Gastrocnemius medialis (tissue), 4 donors: Measurements from ENCODE around the gene TMEM222. TPM values are rescaled to one million over a fixed set of nuclear protein-coding genes. Genes with fewer than 3 reads are reported as not detected.

ENCODE experiments used
- ATAC-seq, 2 donors: fragments of 150-250 bp; one replicate each; pipeline ENCODE4 v1.9.1; 2016
- DNase-seq, 2 donors: peaks; one replicate each; pipeline ENCODE4 v3.0.0-alpha.2; 2019
- H3K27ac ChIP-seq, 4 donors: fragments of 200-600 bp; sonication (generic); 1 replicate in 1 of 4; 2 replicates in 3 of 4; pipeline ENCODE4 v1.5.1; 2016 to 2018; ENCODE audit warnings: mild to moderate bottlenecking in 2 of 4, moderate library complexity in 1 of 4
- H3K27me3 ChIP-seq, 3 donors: fragments of 200-600 bp; sonication (generic) in 2 of 3; 1 replicate in 1 of 3; 2 replicates in 2 of 3; pipeline versions ENCODE4 v1.5.1 to v1.6.0; 2016 to 2019; ENCODE audit warnings: mild to moderate bottlenecking in 1 of 3, moderate library complexity in 1 of 3
- H3K36me3 ChIP-seq, 2 donors: fragments of 200-600 bp; sonication (generic) in 1 of 2; one replicate each; pipeline ENCODE4 v1.5.1; 2017 to 2018
- H3K4me1 ChIP-seq, 2 donors: fragments of 200-600 bp; sonication (generic) in 1 of 2; one replicate each; pipeline ENCODE4 v1.5.1; 2016 to 2017; ENCODE audit warnings: mild to moderate bottlenecking in 2 of 2
- H3K4me3 ChIP-seq, 4 donors: fragments of 200-600 bp; sonication (generic) in 3 of 4; 1 replicate in 1 of 4; 2 replicates in 3 of 4; pipeline ENCODE4 v1.5.1; 2016 to 2019; ENCODE audit warnings: mild to moderate bottlenecking in 2 of 4
- H3K9me3 ChIP-seq, 3 donors: fragments of 200-600 bp; sonication (generic) in 2 of 3; 1 replicate in 1 of 3; 2 replicates in 2 of 3; pipeline ENCODE4 v1.5.1; 2016 to 2019
- POLR2A ChIP-seq, 2 donors: fragments of 450-650 bp; IDR thresholded peaks; one replicate each; pipeline ENCODE4 v1.6.1; 2017; ENCODE audit warnings: antibody characterized with exemption in 2 of 2, mild to moderate bottlenecking in 2 of 2, moderate library complexity in 2 of 2
- in situ Hi-C, 4 donors: fragments of 200-750 bp; cut with MboI; loops; one replicate each; pipeline versions ENCODE4 v1.15.0 to v1.8.0; 2017; ENCODE audit warnings: low sequenced_read_pairs in 4 of 4
- intact Hi-C: fragments of 100-400 bp; cut with DNase I; formaldehyde crosslinking; loops from one replicate; pipeline ENCODE4 v1.15.1; 2023; ENCODE audit warnings: low total_unique reads
- total RNA-seq, 4 donors: library from RNA; depleted of rRNA; stranded (reverse); fragments of >200 nt; gene quantifications; one replicate each; pipeline versions ENCODE4 v1.1.0 to v1.2.3, GENCODE V29; 2016
- TF ChIP-seq, protein P1 (sequence below), 5 experiments: fragments of 450-650 bp in 3 of 5; fragments of 200-600 bp in 2 of 5; sonication (generic) in 2 of 5; IDR thresholded peaks in 4 of 5; conservative IDR thresholded peaks in 1 of 5; 1 replicate in 4 of 5; 2 replicates in 1 of 5; pipeline ENCODE4 v1.5.1; 2016 to 2019; ENCODE audit warnings: antibody characterized with exemption in 5 of 5, mild to moderate bottlenecking in 3 of 5, moderate library complexity in 3 of 5

The TMEM222 gene
- total RNA-seq, 4 donors from 2014 or later: 16.5 to 21.9 (median 17.8) TPM

DNA sequence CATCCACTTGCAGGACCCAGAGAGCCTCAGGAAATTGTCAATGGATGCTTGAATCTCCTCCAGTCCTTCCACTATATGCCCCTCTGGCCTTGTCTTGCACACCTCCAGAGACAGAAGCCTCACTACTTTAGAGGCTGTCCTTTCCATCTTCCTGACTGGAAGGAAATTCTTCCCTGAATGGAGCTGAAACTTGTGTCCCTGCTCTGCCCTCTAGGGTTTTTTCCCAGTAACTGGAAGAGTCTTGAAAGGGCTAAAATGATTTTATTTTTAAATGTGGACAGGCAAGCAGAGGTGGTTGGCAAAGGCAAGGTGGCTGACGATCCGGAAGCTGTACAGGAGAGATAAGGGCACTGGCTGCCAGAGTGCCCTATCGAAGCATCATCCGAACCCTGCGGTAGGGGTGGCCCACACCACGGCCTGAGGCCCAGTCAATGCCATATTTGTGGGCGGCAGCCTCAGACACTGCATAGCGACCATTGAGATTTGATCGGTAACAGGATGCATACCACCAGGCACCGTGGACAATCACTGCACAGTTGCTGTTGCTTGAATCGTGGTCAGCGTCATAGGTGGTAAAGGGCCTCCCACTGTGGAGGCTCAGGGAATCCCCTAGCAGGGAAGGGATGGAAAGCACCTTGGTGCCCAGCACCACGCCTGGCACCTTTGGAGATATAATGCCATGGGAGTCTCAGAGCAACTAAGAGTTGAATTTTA is 47.1 kb downstream of the TMEM222 start:
- intact Hi-C loops (no loop called here), in situ Hi-C loops (no loop called here)
- Histone ChIP-seq H3K4me3 (no peak overlapping the region), H3K4me1 (peaks cover 22 to 23% of the 10 kb centered on the region in 2 donors), H3K27ac (peak overlapping the region in 1 of 4 donors; percentile 8), H3K36me3 (no peaks in the 10 kb centered on the region), H3K9me3 (no peaks in the 10 kb centered on the region), H3K27me3 (no peaks in the 10 kb centered on the region)
- ATAC-seq (no peak), DNase-seq (no peak)
- no peak for TF ChIP-seq POLR2A (IDR thresholded peaks at IDR 0.05)
- TF ChIP-seq, protein P1, sequence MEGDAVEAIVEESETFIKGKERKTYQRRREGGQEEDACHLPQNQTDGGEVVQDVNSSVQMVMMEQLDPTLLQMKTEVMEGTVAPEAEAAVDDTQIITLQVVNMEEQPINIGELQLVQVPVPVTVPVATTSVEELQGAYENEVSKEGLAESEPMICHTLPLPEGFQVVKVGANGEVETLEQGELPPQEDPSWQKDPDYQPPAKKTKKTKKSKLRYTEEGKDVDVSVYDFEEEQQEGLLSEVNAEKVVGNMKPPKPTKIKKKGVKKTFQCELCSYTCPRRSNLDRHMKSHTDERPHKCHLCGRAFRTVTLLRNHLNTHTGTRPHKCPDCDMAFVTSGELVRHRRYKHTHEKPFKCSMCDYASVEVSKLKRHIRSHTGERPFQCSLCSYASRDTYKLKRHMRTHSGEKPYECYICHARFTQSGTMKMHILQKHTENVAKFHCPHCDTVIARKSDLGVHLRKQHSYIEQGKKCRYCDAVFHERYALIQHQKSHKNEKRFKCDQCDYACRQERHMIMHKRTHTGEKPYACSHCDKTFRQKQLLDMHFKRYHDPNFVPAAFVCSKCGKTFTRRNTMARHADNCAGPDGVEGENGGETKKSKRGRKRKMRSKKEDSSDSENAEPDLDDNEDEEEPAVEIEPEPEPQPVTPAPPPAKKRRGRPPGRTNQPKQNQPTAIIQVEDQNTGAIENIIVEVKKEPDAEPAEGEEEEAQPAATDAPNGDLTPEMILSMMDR (IDR thresholded peaks at IDR 0.05 in 4 of 5, conservative IDR thresholded peaks at IDR 0.05 in 1 of 5): no peak

DNA sequence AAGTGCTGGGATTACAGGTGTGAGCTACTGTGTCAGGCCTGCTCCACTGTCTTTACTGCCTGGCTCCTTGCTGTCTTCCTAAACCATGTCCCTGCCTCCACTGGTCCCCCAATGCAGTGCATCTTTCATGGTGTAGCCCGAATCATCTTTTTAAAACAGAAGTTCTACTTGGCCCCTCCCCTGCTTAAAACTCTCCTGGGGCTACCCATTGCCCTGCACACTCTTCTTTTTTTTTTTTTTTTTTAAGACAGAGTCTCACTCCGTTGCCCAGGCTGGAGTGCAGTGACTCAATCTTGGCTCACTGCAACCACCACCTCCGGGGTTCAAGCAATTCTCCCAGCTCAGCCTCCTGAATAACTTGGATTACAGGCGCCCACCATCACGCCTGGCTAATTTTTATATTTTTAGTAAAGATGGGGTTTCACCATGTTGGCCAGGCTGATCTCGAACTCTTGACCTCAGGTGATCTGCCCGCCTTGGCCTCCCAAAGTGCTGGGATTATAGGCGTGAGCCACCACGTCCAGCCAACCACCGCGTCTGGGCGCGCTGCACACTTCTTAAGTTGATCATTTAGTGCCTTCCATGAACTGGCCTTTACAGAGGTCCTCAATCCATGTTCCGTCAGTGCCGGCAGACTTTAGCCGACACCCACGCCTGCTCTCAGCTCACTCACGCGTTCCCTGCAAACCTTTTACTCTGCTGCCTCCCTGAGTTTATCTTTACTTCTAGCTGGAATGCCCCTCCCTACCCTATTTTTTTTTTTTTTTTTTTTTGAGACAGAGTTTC is 50.3 kb downstream of the TMEM222 start:
- Histone ChIP-seq H3K4me1 (peaks cover 9 to 14% of the 10 kb centered on the region in 2 donors), H3K36me3 (no peaks in the 10 kb centered on the region), H3K27me3 (no peaks in the 10 kb centered on the region), H3K4me3 (no peak overlapping the region), H3K27ac (no peak overlapping the region), H3K9me3 (no peaks in the 10 kb centered on the region)
- intact Hi-C loops (no loop called here), in situ Hi-C loops (no loop called here)
- TF ChIP-seq, protein P1 (IDR thresholded peaks at IDR 0.05 in 4 of 5, conservative IDR thresholded peaks at IDR 0.05 in 1 of 5): no peak
- TF ChIP-seq POLR2A (IDR thresholded peaks at IDR 0.05): no peak
- no peak for ATAC-seq
- no peak for DNase-seq

DNA sequence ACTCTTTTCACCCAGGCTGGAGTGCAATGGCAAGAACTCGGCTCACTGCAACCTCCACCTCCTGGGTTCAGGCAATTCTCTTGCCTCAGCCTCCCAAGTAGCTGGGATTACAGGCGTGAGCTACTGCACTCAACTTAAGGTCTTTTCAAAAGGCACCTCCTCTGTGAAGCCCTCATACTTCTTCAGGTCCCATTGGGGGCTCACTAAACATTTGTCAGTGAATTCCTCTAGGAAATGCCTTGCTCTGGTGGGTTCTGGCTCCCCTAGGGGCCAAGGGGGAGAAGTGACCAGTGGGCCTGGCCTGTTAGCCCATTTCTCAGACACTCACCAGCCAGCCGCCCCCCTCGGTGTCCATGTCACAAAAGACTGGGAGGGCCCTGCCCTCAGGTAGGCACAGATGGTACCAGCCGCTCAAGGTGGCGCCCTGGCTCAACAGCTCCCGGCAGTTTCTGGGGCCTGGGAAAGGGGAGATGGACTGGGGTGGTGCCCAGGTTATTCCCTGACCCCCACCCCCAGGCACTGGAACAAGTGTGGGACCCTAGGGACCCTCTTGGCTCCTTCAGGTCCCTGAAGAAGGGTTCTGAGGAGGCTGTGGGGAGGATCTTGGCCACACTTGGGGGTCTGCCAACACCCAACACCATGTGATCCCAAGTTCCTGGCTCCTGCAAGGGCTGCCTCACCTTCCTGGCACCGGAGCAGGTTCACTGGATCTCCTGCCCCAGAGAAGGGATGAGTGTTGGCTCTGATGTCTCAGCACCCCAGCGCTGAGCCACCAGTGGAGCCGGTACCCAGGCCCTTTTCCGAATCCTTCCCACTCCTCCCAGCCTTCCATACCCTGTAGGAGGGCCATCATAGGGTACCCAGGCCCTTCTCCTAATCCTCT is 51.1 kb downstream of the TMEM222 start:
- no peak overlapping the region for H3K4me3 ChIP-seq
- DNase-seq: no peak
- no peaks in the 10 kb centered on the region for H3K27me3 ChIP-seq
- peaks cover under 1 to 5% of the 10 kb centered on the region in 2 donors for H3K4me1 ChIP-seq
- H3K9me3 ChIP-seq: no peaks in the 10 kb centered on the region
- intact Hi-C loops: no loop called here
- ATAC-seq: no peak
- no peaks in the 10 kb centered on the region for H3K36me3 ChIP-seq
- H3K27ac ChIP-seq: peak overlapping the region in 2 of 4 donors; percentile 40
- in situ Hi-C loops: no loop called here
- TF ChIP-seq, protein P1 (IDR thresholded peaks at IDR 0.05 in 4 of 5, conservative IDR thresholded peaks at IDR 0.05 in 1 of 5): no peak
- TF ChIP-seq POLR2A (IDR thresholded peaks at IDR 0.05): no peak

DNA sequence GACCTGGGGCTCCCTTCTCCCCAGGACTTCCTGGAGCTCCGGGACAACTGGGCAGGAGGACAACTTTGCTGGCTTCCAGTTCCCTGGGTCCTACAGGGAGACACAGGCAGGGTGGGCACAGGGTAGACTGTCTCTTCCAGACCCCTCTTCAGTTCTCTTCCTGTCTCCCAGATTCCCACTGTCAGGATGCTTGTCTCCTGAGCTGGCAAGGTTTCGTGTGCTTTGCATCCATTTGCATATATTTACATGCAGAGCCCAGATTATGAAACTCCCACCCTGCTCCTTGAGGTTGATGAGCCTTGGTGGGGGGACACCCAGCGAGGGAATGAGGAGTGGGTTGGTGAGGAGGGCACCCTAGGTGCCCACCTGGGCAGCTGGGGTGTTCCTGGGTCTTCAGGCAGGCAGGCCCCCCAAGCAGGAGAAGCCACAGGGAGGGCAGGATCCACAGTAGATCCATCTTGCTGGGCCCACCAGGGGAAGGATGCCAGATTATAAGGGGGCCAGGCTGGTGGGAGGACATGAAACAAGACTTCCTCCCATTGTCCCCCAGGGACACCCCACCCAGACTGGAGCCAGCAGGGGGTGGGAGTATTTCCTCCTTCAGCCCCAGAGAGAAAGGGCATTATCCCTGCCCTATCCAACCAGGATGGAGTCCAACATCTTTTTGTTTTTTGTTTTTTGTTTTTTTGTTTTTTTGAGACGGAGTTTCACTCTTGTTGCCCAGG is 52.6 kb downstream of the TMEM222 start, which contains the start of gene FCN3:
Gene FCN3, minus strand, starts transcription at position 463 of the 725 bp plus-strand sequence. Its CDS starts 6 bp downstream, at position 457.
- H3K27ac ChIP-seq: peak within 1 kb of the TSS in 3 of 4 donors; percentile 36 to 61 (median 40)
- H3K4me1 ChIP-seq: peaks cover 0 to 5% of the 10 kb centered on the region in 2 donors
- H3K36me3 ChIP-seq: no peaks in the 10 kb centered on the region
- no peak for ATAC-seq
- no peaks in the 10 kb centered on the region for H3K9me3 ChIP-seq
- H3K27me3 ChIP-seq: no peaks in the 10 kb centered on the region
- H3K4me3 ChIP-seq: no peak within 1 kb of the TSS
- intact Hi-C loops: no loop called here
- TF ChIP-seq POLR2A (IDR thresholded peaks at IDR 0.05): no peak
- TF ChIP-seq, protein P1 (IDR thresholded peaks at IDR 0.05 in 4 of 5, conservative IDR thresholded peaks at IDR 0.05 in 1 of 5): no peak
- in situ Hi-C loops: no loop called here
- no peak for DNase-seq
